PC-9 (cell line): ENCODE measurements around the gene UQCC5. TPM values are rescaled to one million over a fixed set of nuclear protein-coding genes. Genes with fewer than 3 reads are reported as not detected.

Source experiments
- BruUV-seq: library from RNA; stranded (reverse); fragments of 400-500 nt; replicated peaks from 2 replicates; lab custom pipeline; 2021; lab: Mats Ljungman, UMichigan
- CTCF ChIA-PET: fragments of 300-600 bp; sonication (Branson Sonifier 250); formaldehyde crosslinking; loops from one replicate; lab custom pipeline; 2022; ENCODE audit warnings: antibody characterized with exemption; lab: Charles Lee
- POLR2A ChIA-PET: fragments of 300-600 bp; sonication (Branson Sonifier 250); formaldehyde crosslinking; loops from one replicate; lab custom pipeline; 2022; ENCODE audit warnings: antibody characterized with exemption; ENCODE audit not compliant: unreplicated experiment; lab: Charles Lee
- DNase-seq, 2 experiments: peaks; one replicate each; pipeline versions ENCODE4 v3.0.0 to v3.0.0-alpha.2; 2015 to 2022; ENCODE audit warnings: mixed read lengths in 1 of 2
- H2AFZ ChIP-seq: fragments of 200-600 bp; sonication (generic); 2 replicates; pipeline ENCODE4 v1.8.1; 2017; ENCODE audit warnings: antibody characterized with exemption
- H3F3A ChIP-seq: fragments of 200-600 bp; sonication (generic); 2 replicates; pipeline ENCODE4 v1.8.1; 2017; ENCODE audit warnings: antibody characterized with exemption, mild to moderate bottlenecking, low read depth; ENCODE audit not compliant: insufficient read depth
- H3K27ac ChIP-seq: fragments of 200-600 bp; sonication (generic); 2 replicates; pipeline ENCODE4 v1.6.1; 2016; ENCODE audit warnings: mixed run types
- H3K27me3 ChIP-seq: fragments of 200-600 bp; sonication (generic); 2 replicates; pipeline ENCODE4 v1.6.1; 2016; ENCODE audit warnings: low read depth, mixed run types; ENCODE audit not compliant: insufficient read depth
- H3K36me3 ChIP-seq: fragments of 200-600 bp; sonication (generic); 2 replicates; pipeline ENCODE4 v1.6.1; 2016; ENCODE audit warnings: low read depth, mixed run types
- H3K4me1 ChIP-seq: fragments of 200-600 bp; sonication (generic); replicated peaks from 2 replicates; pipeline ENCODE4 v1.6.1; 2016; ENCODE audit warnings: mixed run types; ENCODE audit not compliant: insufficient read depth
- H3K4me2 ChIP-seq: fragments of 200-600 bp; sonication (generic); 2 replicates; pipeline ENCODE4 v1.6.1; 2017; ENCODE audit warnings: mixed run types
- H3K4me3 ChIP-seq: fragments of 200-600 bp; sonication (generic); 2 replicates; pipeline ENCODE4 v1.6.1; 2016; ENCODE audit warnings: mixed run types
- H3K79me2 ChIP-seq: fragments of 200-600 bp; sonication (generic); 2 replicates; pipeline ENCODE4 v1.6.1; 2017; ENCODE audit warnings: low read depth, mixed run types
- H3K9me2 ChIP-seq: fragments of 200-600 bp; sonication (generic); 2 replicates; pipeline ENCODE4 v1.8.1; 2017; ENCODE audit warnings: mild to moderate bottlenecking; ENCODE audit not compliant: insufficient read depth
- H3K9me3 ChIP-seq: fragments of 200-600 bp; sonication (generic); 2 replicates; pipeline ENCODE4 v1.8.1; 2016; ENCODE audit warnings: low read depth; ENCODE audit not compliant: insufficient read depth
- H4K20me1 ChIP-seq: fragments of 200-600 bp; sonication (generic); 2 replicates; pipeline ENCODE4 v1.8.1; 2017; ENCODE audit not compliant: insufficient read depth
- CTCF ChIP-seq: fragments of 200-600 bp; sonication (generic); conservative IDR thresholded peaks from 2 replicates; pipeline ENCODE4 v1.6.1; 2017; ENCODE audit warnings: mixed run types, antibody characterized with exemption, mild to moderate bottlenecking, moderate library complexity
- EZH2 ChIP-seq: fragments of 200-600 bp; sonication (generic); IDR thresholded peaks from 2 replicates; pipeline ENCODE4 v1.8.0; 2017; ENCODE audit warnings: antibody characterized with exemption, low read depth
- intact Hi-C: fragments of 100-400 bp; cut with micrococcal nuclease; formaldehyde crosslinking; loops from one replicate; pipeline ENCODE4 v1.10.0; 2022; ENCODE audit not compliant: unreplicated experiment
- total RNA-seq: library from RNA; stranded (reverse); gene quantifications from 2 replicates; pipeline ENCODE4 v1.2.3, GENCODE V29; 2021

UQCC5 gene
- total RNA-seq, 1 experiment from 2014 or later = 13.3 TPM

- H4K20me1 ChIP-seq = no peaks in the 10 kb centered on the region
- no peak for DNase-seq
- no peaks in the 10 kb centered on the region for H3K27me3 ChIP-seq
- H3F3A ChIP-seq = no peaks in the 10 kb centered on the region; the same call in 1 of the 2 replicates
- TF ChIP-seq CTCF = no peak
- no peak for TF ChIP-seq EZH2
- intact Hi-C loops = no loop called here
- H3K4me1 ChIP-seq = no peaks in the 10 kb centered on the region
- no peak overlapping the region for H2AFZ ChIP-seq
- H3K27ac ChIP-seq = no peak overlapping the region
- H3K9me2 ChIP-seq = no peaks in the 10 kb centered on the region
- BruUV-seq = no TSS peak
- no peaks in the 10 kb centered on the region; the same call in 1 of the 2 replicates for H3K36me3 ChIP-seq
- no peaks in the 10 kb centered on the region for H3K9me3 ChIP-seq
- H3K79me2 ChIP-seq = no peaks in the 10 kb centered on the region
- H3K4me3 ChIP-seq = no peak overlapping the region
- H3K4me2 ChIP-seq = no peak overlapping the region
- ChIA-PET CTCF (no interaction called here), POLR2A (no interaction called here)
Observed at GRCh38 chr3:52555056-52555455, 18.7 kb downstream of the UQCC5 start.

GRCh38 chr3:52557011-52557960 lies 20.9 kb downstream of the UQCC5 start:
- no TSS peak for BruUV-seq
- no peaks in the 10 kb centered on the region for H3K9me3 ChIP-seq
- ChIA-PET POLR2A (interaction anchor here (0.6 kb wide), 1 partner anchor 46 kb away, joined by 3 read pairs; no protein-coding TSS in a partner anchor), CTCF (no interaction called here)
- H3K9me2 ChIP-seq = no peaks in the 10 kb centered on the region
- H3K27me3 ChIP-seq = no peaks in the 10 kb centered on the region
- H3K36me3 ChIP-seq = no peaks in the 10 kb centered on the region; the same call in 1 of the 2 replicates
- H3K4me3 ChIP-seq = no peak overlapping the region
- H4K20me1 ChIP-seq = no peaks in the 10 kb centered on the region
- H3K27ac ChIP-seq = no peak overlapping the region
- DNase-seq = no peak
- H3K4me1 ChIP-seq = no peaks in the 10 kb centered on the region
- H3K4me2 ChIP-seq = no peak overlapping the region
- H3K79me2 ChIP-seq = no peaks in the 10 kb centered on the region
- no peak overlapping the region for H2AFZ ChIP-seq
- no peaks in the 10 kb centered on the region; the same call in 1 of the 2 replicates for H3F3A ChIP-seq
- intact Hi-C loops = no loop called here
- TF ChIP-seq EZH2 = no peak

GRCh38 chr3:52558436-52558835 lies 22.0 kb downstream of the UQCC5 start:
- no peaks in the 10 kb centered on the region for H3K4me1 ChIP-seq
- H3K36me3 ChIP-seq = no peaks in the 10 kb centered on the region; the same call in 1 of the 2 replicates
- no peaks in the 10 kb centered on the region for H3K9me2 ChIP-seq
- no peaks in the 10 kb centered on the region for H3K27me3 ChIP-seq
- no peak overlapping the region for H3K27ac ChIP-seq
- ChIA-PET CTCF (no interaction called here), POLR2A (interaction anchor here (0.6 to 0.7 kb wide), 2 partner anchors 22 to 47 kb away, joined by 3 read pairs; no protein-coding TSS in a partner anchor)
- no peaks in the 10 kb centered on the region for H4K20me1 ChIP-seq
- H3K9me3 ChIP-seq = no peaks in the 10 kb centered on the region
- no peaks in the 10 kb centered on the region for H3F3A ChIP-seq
- TF ChIP-seq EZH2 = no peak
- no peak for TF ChIP-seq CTCF
- H3K79me2 ChIP-seq = no peaks in the 10 kb centered on the region
- DNase-seq = no peak
- intact Hi-C loops = no loop called here
- H3K4me3 ChIP-seq = no peak overlapping the region
- no peak overlapping the region for H2AFZ ChIP-seq
- BruUV-seq = no TSS peak
- H3K4me2 ChIP-seq = no peak overlapping the region
